ENCODE data around the gene NUDT22.

Gene NUDT22

GRCh38 chr11:64241241-64241490 lies 15.1 kb downstream of the NUDT22 start:
- H3K36me3 ChIP-seq (ENCODE audit: low read length) = no peaks in the 10 kb centered on the region
- no peaks in the 10 kb centered on the region for H3K9me2 ChIP-seq (replicated peaks; ENCODE audit: insufficient read depth, low read length)
- H4K20me1 ChIP-seq (ENCODE audit: low read depth, low read length) = no peaks in the 10 kb centered on the region
- H3F3A ChIP-seq (ENCODE audit: insufficient read depth) = peaks cover 54% of the 10 kb centered on the region
- H2AFZ ChIP-seq (ENCODE audit: low read depth, low read length, severe bottlenecking) = no peak overlapping the region
- H3K27me3 ChIP-seq (ENCODE audit: low read length) = no peaks in the 10 kb centered on the region
- no peak for TF ChIP-seq CTCF (IDR thresholded peaks at IDR 0.05; ENCODE audit: insufficient read depth, low read length, poor library complexity, severe bottlenecking)
- TF ChIP-seq EZH2phosphoT487 (conservative IDR thresholded peaks at IDR 0.05; ENCODE audit: low read length) = no peak
- peak overlapping the region; percentile 61 for H3K4me3 ChIP-seq (ENCODE audit: insufficient read depth, low read length, poor library complexity, severe bottlenecking)
- H3K9ac ChIP-seq (ENCODE audit: low read length) = peak overlapping the region; percentile 72
- H3K27ac ChIP-seq (ENCODE audit: low read depth, low read length) = peak overlapping the region; percentile 86
- no peaks in the 10 kb centered on the region for H3K9me3 ChIP-seq (ENCODE audit: insufficient read depth, low read length)
- peak overlapping the region; percentile 61 for H3K4me2 ChIP-seq (ENCODE audit: low read depth, low read length, poor library complexity, severe bottlenecking)
- peaks cover 21% of the 10 kb centered on the region for H3K79me2 ChIP-seq (ENCODE audit: insufficient read depth, low read length)

GRCh38 chr11:64241491-64242374 lies 15.7 kb downstream of the NUDT22 start:
- Histone ChIP-seq H3K9me2 (replicated peaks; ENCODE audit: insufficient read depth, low read length) (no peaks in the 10 kb centered on the region), H3K4me3 (ENCODE audit: insufficient read depth, low read length, poor library complexity, severe bottlenecking) (peak overlapping the region; percentile 78), H3K36me3 (ENCODE audit: low read length) (no peaks in the 10 kb centered on the region), H3F3A (ENCODE audit: insufficient read depth) (peaks cover 54% of the 10 kb centered on the region), H3K4me2 (ENCODE audit: low read depth, low read length, poor library complexity, severe bottlenecking) (peak overlapping the region; percentile 93), H3K79me2 (ENCODE audit: insufficient read depth, low read length) (peaks cover 22% of the 10 kb centered on the region), H3K27me3 (ENCODE audit: low read length) (no peaks in the 10 kb centered on the region), H3K9me3 (ENCODE audit: insufficient read depth, low read length) (no peaks in the 10 kb centered on the region), H3K9ac (ENCODE audit: low read length) (peak overlapping the region; percentile 72), H3K27ac (ENCODE audit: low read depth, low read length) (peak overlapping the region; percentile 71), H2AFZ (ENCODE audit: low read depth, low read length, severe bottlenecking) (no peak overlapping the region), H4K20me1 (ENCODE audit: low read depth, low read length) (no peaks in the 10 kb centered on the region)
- TF ChIP-seq EZH2phosphoT487 (conservative IDR thresholded peaks at IDR 0.05; ENCODE audit: low read length) (no peak), CTCF (IDR thresholded peaks at IDR 0.05; ENCODE audit: insufficient read depth, low read length, poor library complexity, severe bottlenecking) (no peak)

- Histone ChIP-seq H3K4me2 (ENCODE audit: low read depth, low read length, poor library complexity, severe bottlenecking) (no peak overlapping the region), H3K9me2 (replicated peaks; ENCODE audit: insufficient read depth, low read length) (no peaks in the 10 kb centered on the region), H3K27ac (ENCODE audit: low read depth, low read length) (peak overlapping the region; percentile 18; the same call in 1 of the 2 replicates), H3K4me3 (ENCODE audit: insufficient read depth, low read length, poor library complexity, severe bottlenecking) (no peak overlapping the region), H3K9ac (ENCODE audit: low read length) (no peak overlapping the region), H3K9me3 (ENCODE audit: insufficient read depth, low read length) (no peaks in the 10 kb centered on the region), H2AFZ (ENCODE audit: low read depth, low read length, severe bottlenecking) (no peak overlapping the region), H3K27me3 (ENCODE audit: low read length) (no peaks in the 10 kb centered on the region), H3F3A (ENCODE audit: insufficient read depth) (peaks cover 61% of the 10 kb centered on the region), H3K79me2 (ENCODE audit: insufficient read depth, low read length) (peaks cover 22% of the 10 kb centered on the region), H4K20me1 (ENCODE audit: low read depth, low read length) (no peaks in the 10 kb centered on the region), H3K36me3 (ENCODE audit: low read length) (no peaks in the 10 kb centered on the region)
- TF ChIP-seq EZH2phosphoT487 (conservative IDR thresholded peaks at IDR 0.05; ENCODE audit: low read length) (no peak), CTCF (IDR thresholded peaks at IDR 0.05; ENCODE audit: insufficient read depth, low read length, poor library complexity, severe bottlenecking) (no peak)
These were observed 17.3 kb downstream of the NUDT22 start for GRCh38 chr11:64243236-64243854.
